Mucosa of stomach (tissue), 1 donor: ENCODE data around the gene SUGCT.
"Not testable (repeated sequence)": the region's sequence is repeated elsewhere in the genome, so short reads cannot be mapped to it uniquely, and the experiment has no call there.

Source experiments
- H3K27me3 ChIP-seq: one replicate; pipeline ENCODE4 v1.7.0; 2013; ENCODE audit warnings: mild to moderate bottlenecking, low read length; ENCODE audit not compliant: control insufficient read depth, insufficient read depth
- H3K36me3 ChIP-seq: one replicate; pipeline ENCODE4 v1.7.0; 2013; ENCODE audit warnings: low read length; ENCODE audit not compliant: control insufficient read depth, insufficient read depth
- H3K4me1 ChIP-seq: one replicate; pipeline ENCODE4 v1.7.0; 2013; ENCODE audit warnings: mild to moderate bottlenecking, low read length; ENCODE audit not compliant: control insufficient read depth, insufficient read depth
- H3K4me3 ChIP-seq: one replicate; pipeline ENCODE4 v1.7.0; 2013; ENCODE audit warnings: low read length
- H3K9ac ChIP-seq: one replicate; pipeline ENCODE4 v1.7.0; 2013; ENCODE audit warnings: mild to moderate bottlenecking, low read length, moderate library complexity
- H3K9me3 ChIP-seq: one replicate; pipeline ENCODE4 v1.7.0; 2013; ENCODE audit warnings: mild to moderate bottlenecking, low read length, moderate library complexity; ENCODE audit not compliant: control insufficient read depth
- donor health status: Pancreatic carcinoma.

The SUGCT gene

GRCh38 chr7:40145596-40146130 lies 10.9 kb downstream of the SUGCT start:
- H3K4me1 ChIP-seq, H3K36me3 ChIP-seq, H3K27me3 ChIP-seq, H3K9me3 ChIP-seq, H3K9ac ChIP-seq, H3K4me3 ChIP-seq: not testable (repeated sequence)

- H3K4me1 ChIP-seq, result no peaks in the 10 kb centered on the region
- no peak overlapping the region for H3K9ac ChIP-seq
- H3K36me3 ChIP-seq, result no peaks in the 10 kb centered on the region
- no peaks in the 10 kb centered on the region for H3K27me3 ChIP-seq
- H3K9me3 ChIP-seq, result no peaks in the 10 kb centered on the region
- no peak overlapping the region for H3K4me3 ChIP-seq
Measured at GRCh38 chr7:40147371-40148246, 12.8 kb downstream of the SUGCT start.

- not testable (repeated sequence) for H3K4me1 ChIP-seq, H3K36me3 ChIP-seq, H3K27me3 ChIP-seq, H3K4me3 ChIP-seq, H3K9ac ChIP-seq, H3K9me3 ChIP-seq
Measured at GRCh38 chr7:40148247-40148580, 13.4 kb downstream of the SUGCT start.

- no peak overlapping the region for H3K4me3 ChIP-seq
- H3K27me3 ChIP-seq, result no peaks in the 10 kb centered on the region
- no peaks in the 10 kb centered on the region for H3K36me3 ChIP-seq
- no peak overlapping the region for H3K9ac ChIP-seq
- no peaks in the 10 kb centered on the region for H3K4me1 ChIP-seq
- no peaks in the 10 kb centered on the region for H3K9me3 ChIP-seq
Measured at GRCh38 chr7:40148671-40149070, 13.9 kb downstream of the SUGCT start.

- Histone ChIP-seq H3K4me1 (no peaks in the 10 kb centered on the region), H3K9me3 (no peaks in the 10 kb centered on the region), H3K9ac (no peak overlapping the region), H3K36me3 (no peaks in the 10 kb centered on the region), H3K4me3 (no peak overlapping the region), H3K27me3 (no peaks in the 10 kb centered on the region)
Measured at GRCh38 chr7:40151504-40151903, 16.7 kb downstream of the SUGCT start.

GRCh38 chr7:40156988-40157387 lies 22.2 kb downstream of the SUGCT start:
- no peaks in the 10 kb centered on the region for H3K36me3 ChIP-seq
- no peaks in the 10 kb centered on the region for H3K27me3 ChIP-seq
- no peak overlapping the region for H3K4me3 ChIP-seq
- H3K4me1 ChIP-seq, result no peaks in the 10 kb centered on the region
- H3K9ac ChIP-seq, result no peak overlapping the region
- H3K9me3 ChIP-seq, result no peaks in the 10 kb centered on the region

GRCh38 chr7:40162516-40162915 lies 27.7 kb downstream of the SUGCT start:
- Histone ChIP-seq H3K4me3 (no peak overlapping the region), H3K9me3 (no peaks in the 10 kb centered on the region), H3K4me1 (no peaks in the 10 kb centered on the region), H3K36me3 (no peaks in the 10 kb centered on the region), H3K27me3 (no peaks in the 10 kb centered on the region), H3K9ac (no peak overlapping the region)

GRCh38 chr7:40165216-40165615 lies 30.4 kb downstream of the SUGCT start:
- no peaks in the 10 kb centered on the region for H3K36me3 ChIP-seq
- H3K9ac ChIP-seq, result no peak overlapping the region
- H3K27me3 ChIP-seq, result no peaks in the 10 kb centered on the region
- no peaks in the 10 kb centered on the region for H3K9me3 ChIP-seq
- no peaks in the 10 kb centered on the region for H3K4me1 ChIP-seq
- no peak overlapping the region for H3K4me3 ChIP-seq

GRCh38 chr7:40167291-40167690 lies 32.5 kb downstream of the SUGCT start:
- no peaks in the 10 kb centered on the region for H3K9me3 ChIP-seq
- no peaks in the 10 kb centered on the region for H3K27me3 ChIP-seq
- H3K4me1 ChIP-seq, result no peaks in the 10 kb centered on the region
- no peaks in the 10 kb centered on the region for H3K36me3 ChIP-seq
- no peak overlapping the region for H3K9ac ChIP-seq
- no peak overlapping the region for H3K4me3 ChIP-seq

GRCh38 chr7:40168266-40168665 lies 33.5 kb downstream of the SUGCT start:
- H3K9ac ChIP-seq, result not testable (repeated sequence)

GRCh38 chr7:40173121-40173520 lies 38.3 kb downstream of the SUGCT start:
- H3K36me3 ChIP-seq, H3K27me3 ChIP-seq, H3K9ac ChIP-seq, H3K9me3 ChIP-seq, H3K4me1 ChIP-seq, H3K4me3 ChIP-seq: not testable (repeated sequence)

More at GRCh38 chr7:40168266-40168665, 33.5 kb downstream of the SUGCT start:
- H3K36me3 ChIP-seq, H3K27me3 ChIP-seq, H3K4me1 ChIP-seq, H3K4me3 ChIP-seq, H3K9me3 ChIP-seq: not testable (repeated sequence)

GRCh38 chr7:40175256-40175655 lies 40.5 kb downstream of the SUGCT start:
- H3K9ac ChIP-seq, H3K36me3 ChIP-seq, H3K4me1 ChIP-seq, H3K4me3 ChIP-seq, H3K27me3 ChIP-seq, H3K9me3 ChIP-seq: not testable (repeated sequence)
